WTC11 (cell line): ENCODE measurements around the gene COL4A2.

Source experiments
- CTCF ChIP-seq: fragments of 200-600 bp; IDR thresholded peaks from 2 replicates; pipeline ENCODE4 v1.8.0; 2022; ENCODE audit warnings: antibody characterized with exemption
- ZNF121 ChIP-seq: sonication (generic); formaldehyde crosslinking; IDR thresholded peaks from 2 replicates; pipeline ENCODE4 v1.8.0; 2023; ENCODE audit warnings: missing genetic modification reagents

GRCh38 chr13:110503979-110504499 lies 197.0 kb downstream of the COL4A2 start:
- TF ChIP-seq ZNF121 (CRISPR knock-in tag) (no peak), CTCF (no peak)
